MM.1S (cell line): ENCODE data around the gene AGK.

Experiments
- CTCF ChIP-seq: fragments of 300-600 bp; sonication (generic); IDR thresholded peaks from 2 replicates; pipeline ENCODE4 v1.5.1; 2016; ENCODE audit warnings: antibody characterized with exemption, low read length, mixed read lengths
- EZH2 ChIP-seq: fragments of 300-600 bp; sonication (generic); optimal IDR thresholded peaks from 2 replicates; pipeline ENCODE3; 2017; ENCODE audit warnings: low read depth, mild to moderate bottlenecking, antibody characterized with exemption, low read length, mixed read lengths

DNA sequence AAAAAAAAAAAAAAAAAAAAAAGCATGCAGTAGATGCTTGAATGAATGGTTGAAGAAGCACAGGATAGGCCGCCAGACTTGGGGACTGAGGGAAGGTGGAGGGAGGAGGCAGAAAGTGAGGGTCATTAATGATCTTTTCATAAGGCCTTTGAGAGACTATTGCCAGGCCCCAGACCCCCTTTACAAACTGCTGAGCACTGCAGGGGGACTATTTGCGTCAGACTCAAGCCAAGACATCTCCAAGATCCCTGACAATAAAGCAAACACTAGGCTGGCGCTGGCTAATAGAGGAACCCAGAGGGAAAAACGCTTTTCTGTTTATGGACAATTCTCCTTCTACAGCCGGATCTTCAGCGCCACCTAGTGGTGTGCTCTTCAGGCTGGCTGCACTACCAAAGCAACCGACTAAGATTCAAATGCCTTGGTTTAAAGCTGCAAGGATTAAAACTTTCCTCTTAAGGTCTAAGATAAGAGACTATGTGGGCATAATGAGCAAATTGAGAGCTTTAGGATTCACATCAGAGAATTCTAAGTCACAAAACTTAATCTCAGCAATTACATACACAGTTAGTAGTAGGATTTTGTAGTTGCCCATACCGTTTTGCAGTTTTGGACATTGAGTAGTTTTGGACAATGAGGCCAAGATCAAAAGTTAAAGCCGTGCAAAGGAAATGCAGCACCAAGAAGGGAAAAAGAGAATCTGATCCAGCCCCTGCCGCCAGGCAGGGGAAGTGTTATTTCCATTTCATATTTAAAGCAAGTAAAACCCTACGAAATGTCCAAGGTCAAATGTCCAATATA, 17.9 kb upstream of the AGK start:
- TF ChIP-seq CTCF (peak; percentile 99), EZH2 (no peak)
